ENCODE measurements around the gene GNA14. TPM values are rescaled to one million over a fixed set of nuclear protein-coding genes. Genes with fewer than 3 reads are reported as not detected.

Gene GNA14
- total and polyA plus RNA-seq, 2 of the 8 experiments (the other 6 are each of a cell fraction or from before 2014, with no cell fraction given): 3.4 to 6.3 TPM

DNA sequence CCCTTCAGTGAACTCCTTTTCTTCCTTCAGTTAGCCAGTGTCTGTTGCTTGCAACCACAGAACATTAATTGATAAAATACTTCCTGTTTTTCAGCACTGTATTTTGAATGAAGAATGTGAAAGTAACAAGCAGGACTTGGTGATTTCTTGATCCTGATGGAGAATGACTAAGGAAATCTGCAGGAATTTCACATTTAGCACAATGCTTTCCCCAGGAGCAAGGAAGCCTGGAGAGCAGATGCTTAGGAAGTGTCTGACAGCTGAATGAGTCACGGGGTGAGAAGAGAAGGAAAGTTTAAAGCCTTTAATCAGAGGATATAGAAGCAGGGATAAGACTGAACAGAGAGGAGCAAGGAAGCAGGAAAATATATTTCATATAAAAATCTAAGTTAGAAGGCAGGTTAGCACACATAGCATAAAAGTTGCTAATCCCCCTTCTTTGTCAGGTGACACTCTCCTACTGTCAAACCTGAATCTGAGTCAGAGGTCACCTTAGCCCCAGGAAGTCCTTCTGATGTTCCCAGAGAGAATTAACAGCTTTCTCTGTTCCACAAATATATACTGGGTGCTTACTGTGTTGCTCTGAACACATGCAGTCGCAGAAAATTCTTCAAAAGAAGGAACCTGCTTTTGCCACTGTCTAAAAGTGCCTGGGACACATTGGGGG lies 59.7 kb downstream of the GNA14 start:
- ChIA-PET POLR2A (ENCODE audit: partially characterized antibody) (no interaction called here), CTCF (ENCODE audit: partially characterized antibody) (interaction anchor here (0.7 to 1.5 kb wide), 2 partner anchors 92 to 132 kb away, joined by 3 to 5 read pairs; no protein-coding TSS in a partner anchor)
- H3K79me1 ChIP-seq (ENCODE audit: low read depth, low read length): no peaks in the 10 kb centered on the region
- no peak overlapping the region for H4K8ac ChIP-seq (ENCODE audit: extremely low read depth, insufficient read depth, low read length)
- DNase-seq (ENCODE audit: low read depth in 1 of 2, low spot score in 2 of 2) (no peak), FAIRE-seq (no peak)
- peak overlapping the region; percentile 80; the same call in 1 of the 2 replicates for H2BK5ac ChIP-seq (ENCODE audit: low read depth, low read length)
- H4K20me1 ChIP-seq (replicated peaks in 1 of 2; ENCODE audit: control insufficient read depth in 1 of 2, insufficient read depth in 2 of 2, low read length in 2 of 2): no peaks in the 10 kb centered on the region
- no peaks in the 10 kb centered on the region for H3K27me3 ChIP-seq (replicated peaks in 1 of 4; ENCODE audit: control insufficient read depth in 3 of 4, extremely low read depth in 1 of 4, insufficient read depth in 3 of 4, low read length in 3 of 4)
- no peaks in the 10 kb centered on the region for H3K23me2 ChIP-seq (ENCODE audit: low read depth, low read length)
- peaks cover 3 to 20% (median 13%) of the 10 kb centered on the region in 4 experiments; a peak in 4 of 7 replicates for H3K4me1 ChIP-seq (replicated peaks in 1 of 4; ENCODE audit: control insufficient read depth in 3 of 4, insufficient read depth in 4 of 4, low read length in 3 of 4)
- no peak overlapping the region for H3K4ac ChIP-seq (replicated peaks; ENCODE audit: insufficient read length, low read depth, low read length)
- no peak overlapping the region for H3K9ac ChIP-seq (replicated peaks in 1 of 4; ENCODE audit: extremely low read depth in 1 of 4, low read depth in 3 of 4, low read length in 3 of 4)
- H2AK5ac ChIP-seq (ENCODE audit: low read depth, low read length): 0 out of 2 replicates have a peak overlapping the region, but pooled peaks have one; percentile 47
- H3K14ac ChIP-seq (ENCODE audit: insufficient read length): no peak overlapping the region
- H2BK12ac ChIP-seq (ENCODE audit: low read depth, low read length): peak overlapping the region; percentile 64; the same call in 1 of the 2 replicates
- H2BK20ac ChIP-seq (ENCODE audit: low read length): no peak overlapping the region; the same call in 1 of the 2 replicates
- no peak overlapping the region for H3K4me2 ChIP-seq (ENCODE audit: insufficient read depth in 1 of 2, low read depth in 2 of 2, low read length in 2 of 2)
- no peak overlapping the region for H3K18ac ChIP-seq (ENCODE audit: extremely low read depth, low read length)
- peak overlapping the region; percentile 34 for H2BK120ac ChIP-seq (replicated peaks; ENCODE audit: low read depth, low read length)
- 43% methylated on average over 2 of the region's 2 CpGs; no CpG with 5 or more reads in 1 of the 2 experiments for WGBS, 2 experiments (ENCODE audit: extremely low coverage in 1 of 2, insufficient coverage in 1 of 2, insufficient read length in 1 of 2, insufficient replicate concordance in 2 of 2, low coverage in 1 of 2, low lambda C conversion rate in 2 of 2, missing lambda C conversion rate in 1 of 2)
- H4K91ac ChIP-seq (replicated peaks; ENCODE audit: insufficient read length, low read length): no peak overlapping the region
- no peaks in the 10 kb centered on the region for H3K79me2 ChIP-seq (ENCODE audit: control insufficient read depth in 1 of 2, insufficient read depth in 2 of 2, low read length in 2 of 2)
- H2AFZ ChIP-seq (ENCODE audit: low read length): no peak overlapping the region
- no peak overlapping the region for H2BK15ac ChIP-seq (ENCODE audit: low read length)
- no peaks in the 10 kb centered on the region for H3K36me3 ChIP-seq (ENCODE audit: control insufficient read depth in 2 of 4, insufficient read depth in 4 of 4, low read length in 3 of 4)
- no peaks in the 10 kb centered on the region for H3K9me3 ChIP-seq (ENCODE audit: insufficient read depth in 2 of 2, low read depth in 1 of 2, low read length in 1 of 2)
- H3K27ac ChIP-seq (ENCODE audit: low read depth, low read length): no peak overlapping the region
- H3K4me3 ChIP-seq (ENCODE audit: extremely low read depth in 1 of 4, insufficient read depth in 2 of 4, low read depth in 3 of 4, low read length in 4 of 4): no peak overlapping the region
- no peak overlapping the region for H3K56ac ChIP-seq (replicated peaks; ENCODE audit: insufficient read length, low read depth, low read length)
- H4K5ac ChIP-seq (ENCODE audit: insufficient read length, low read depth, low read length): no peak overlapping the region
- no peak overlapping the region for H3K23ac ChIP-seq (ENCODE audit: insufficient read length)
- TF ChIP-seq HDAC2 (IDR thresholded peaks at IDR 0.05; ENCODE audit: borderline replicate concordance in 1 of 2, low read depth in 2 of 2, low read length in 2 of 2) (no peak), KDM1A (IDR thresholded peaks at IDR 0.05; ENCODE audit: borderline replicate concordance, low read length) (no peak), CEBPB (IDR thresholded peaks at IDR 0.05; ENCODE audit: low read depth, low read length) (no peak), HDAC6 (IDR thresholded peaks at IDR 0.05; ENCODE audit: low read depth, low read length) (no peak), JUN (IDR thresholded peaks at IDR 0.05; ENCODE audit: low read depth, low read length) (no peak), PHF8 (conservative IDR thresholded peaks at IDR 0.05; ENCODE audit: low read depth, low read length) (no peak), BRCA1 (IDR thresholded peaks at IDR 0.05; ENCODE audit: low read depth, low read length) (no peak), SRF (IDR thresholded peaks at IDR 0.05; ENCODE audit: low read depth, low read length) (no peak), TAF1 (IDR thresholded peaks at IDR 0.05; ENCODE audit: low read depth, low read length) (no peak), SP4 (IDR thresholded peaks at IDR 0.05; ENCODE audit: low read length) (no peak)
- TF ChIP-seq, protein P1, sequence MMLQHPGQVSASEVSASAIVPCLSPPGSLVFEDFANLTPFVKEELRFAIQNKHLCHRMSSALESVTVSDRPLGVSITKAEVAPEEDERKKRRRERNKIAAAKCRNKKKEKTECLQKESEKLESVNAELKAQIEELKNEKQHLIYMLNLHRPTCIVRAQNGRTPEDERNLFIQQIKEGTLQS (IDR thresholded peaks at IDR 0.05; ENCODE audit: insufficient read depth, low read depth, low read length): no peak
- TF ChIP-seq, protein P2, sequence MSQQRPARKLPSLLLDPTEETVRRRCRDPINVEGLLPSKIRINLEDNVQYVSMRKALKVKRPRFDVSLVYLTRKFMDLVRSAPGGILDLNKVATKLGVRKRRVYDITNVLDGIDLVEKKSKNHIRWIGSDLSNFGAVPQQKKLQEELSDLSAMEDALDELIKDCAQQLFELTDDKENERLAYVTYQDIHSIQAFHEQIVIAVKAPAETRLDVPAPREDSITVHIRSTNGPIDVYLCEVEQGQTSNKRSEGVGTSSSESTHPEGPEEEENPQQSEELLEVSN (IDR thresholded peaks at IDR 0.05): no peak

Measured in H1 (cell line).